T follicular helper cell (primary cell): ENCODE measurements around the gene TLR10.
"Not testable (repeated sequence)": the region's sequence is repeated elsewhere in the genome, so short reads cannot be mapped to it uniquely, and the experiment has no call there.

Experiments
- DNase-seq: peaks from one replicate; pipeline ENCODE4 v3.0.0-alpha.2; 2020; ENCODE audit warnings: low read depth

TLR10 gene

GRCh38 chr4:38766940-38767339, 15.8 kb downstream of the TLR10 start:
- not testable (repeated sequence) for DNase-seq

- no peak for DNase-seq
These were observed 17.4 kb downstream of the TLR10 start for GRCh38 chr4:38765382-38765781.

- DNase-seq = no peak
These were observed 18.5 kb downstream of the TLR10 start for GRCh38 chr4:38764277-38764676.

- no peak for DNase-seq
These were observed 20.2 kb downstream of the TLR10 start for GRCh38 chr4:38762560-38762959.

- no peak for DNase-seq
These were observed 23.0 kb downstream of the TLR10 start for GRCh38 chr4:38759790-38760122.

GRCh38 chr4:38759113-38759789, 23.5 kb downstream of the TLR10 start:
- peak; percentile 46 for DNase-seq

- no peak for DNase-seq
These were observed 24.7 kb downstream of the TLR10 start for GRCh38 chr4:38757945-38758600.

GRCh38 chr4:38752941-38753806, 29.6 kb downstream of the TLR10 start:
- DNase-seq = no peak

GRCh38 chr4:38752372-38752940, 30.3 kb downstream of the TLR10 start:
- no peak for DNase-seq

GRCh38 chr4:38751341-38752010, 31.3 kb downstream of the TLR10 start:
- DNase-seq = no peak

- no peak for DNase-seq
These were observed 33.5 kb downstream of the TLR10 start for GRCh38 chr4:38749336-38749735.

GRCh38 chr4:38747629-38748028, 35.2 kb downstream of the TLR10 start:
- DNase-seq = no peak

- no peak for DNase-seq
These were observed 36.9 kb downstream of the TLR10 start for GRCh38 chr4:38745881-38746280.

GRCh38 chr4:38743866-38744265, 38.9 kb downstream of the TLR10 start:
- DNase-seq = no peak

- no peak for DNase-seq
These were observed 42.5 kb downstream of the TLR10 start for GRCh38 chr4:38740303-38740702.

- DNase-seq = no peak
These were observed 43.6 kb downstream of the TLR10 start for GRCh38 chr4:38738940-38739803.

- DNase-seq = no peak
These were observed 46.9 kb downstream of the TLR10 start for GRCh38 chr4:38735870-38736269.

GRCh38 chr4:38734911-38735310, 47.9 kb downstream of the TLR10 start:
- DNase-seq = no peak

- DNase-seq = no peak
These were observed 48.3 kb downstream of the TLR10 start for GRCh38 chr4:38734446-38734845.

- DNase-seq = no peak
These were observed 49.1 kb downstream of the TLR10 start for GRCh38 chr4:38733663-38734062.
